Stimulated activated CD4-positive, alpha-beta T cell treated with anti-CD3 and anti-CD28 coated beads, Interleukin-2, amount 100 ng/mL, for 48 hours (primary cell): Measurements from ENCODE around the gene SYDE1.
A peak's percentile ranks its signal among the peaks of the same experiment; 100 is the strongest.
"Not testable (repeated sequence)": the region's sequence is repeated elsewhere in the genome, so short reads cannot be mapped to it uniquely, and the experiment has no call there.

Experiments
- DNase-seq, 2 donors: peaks; one replicate each; pipeline ENCODE4 v3.0.0-alpha.2; 2020

SYDE1 gene

GRCh38 chr19:15107061-15108010, at the start of gene SYDE1:
TSS of gene SYDE1 (plus strand) at chr19:15107401. CDS start at chr19:15107434, 33 bp downstream.
- DNase-seq = peak in 1 of 2 donors; percentile 40

GRCh38 chr19:15062036-15062435, 45.2 kb upstream of the SYDE1 start:
- no peak for DNase-seq

GRCh38 chr19:15070386-15070785, 36.8 kb upstream of the SYDE1 start:
- not testable (repeated sequence) for DNase-seq

GRCh38 chr19:15072930-15073647, 34.1 kb upstream of the SYDE1 start:
- DNase-seq = no peak

GRCh38 chr19:15074371-15074770, 32.8 kb upstream of the SYDE1 start:
- DNase-seq = no peak

- DNase-seq = no peak
Observed at GRCh38 chr19:15075806-15076205, 31.4 kb upstream of the SYDE1 start.

GRCh38 chr19:15080002-15080401, 27.2 kb upstream of the SYDE1 start:
- DNase-seq = not testable (repeated sequence)

- DNase-seq = no peak
Observed at GRCh38 chr19:15081911-15082310, 25.3 kb upstream of the SYDE1 start, which contains the start of gene OR1I1. TSS of gene OR1I1 (plus strand) at chr19:15082211. CDS start at chr19:15087066, 4,855 bp downstream.

- DNase-seq = no peak
Observed at GRCh38 chr19:15087182-15087581, 20.0 kb upstream of the SYDE1 start.

GRCh38 chr19:15091918-15092753, 15.1 kb upstream of the SYDE1 start:
- peak; percentile 44 to 52 for DNase-seq

- no peak for DNase-seq
Observed at GRCh38 chr19:15093001-15093400, 14.2 kb upstream of the SYDE1 start.

GRCh38 chr19:15096223-15096622, 11.0 kb upstream of the SYDE1 start:
- no peak for DNase-seq

- DNase-seq = not testable (repeated sequence)
Observed at GRCh38 chr19:15097980-15098379, 9.2 kb upstream of the SYDE1 start.

- no peak for DNase-seq
Observed at GRCh38 chr19:15098460-15098859, 8.7 kb upstream of the SYDE1 start.

GRCh38 chr19:15099017-15099582, 8.1 kb upstream of the SYDE1 start:
- no peak for DNase-seq

- peak; percentile 57 to 59 for DNase-seq
Observed at GRCh38 chr19:15101479-15102082, 5.6 kb upstream of the SYDE1 start.

GRCh38 chr19:15104003-15104402, 3.2 kb upstream of the SYDE1 start:
- no peak for DNase-seq

GRCh38 chr19:15104411-15104810, 2.8 kb upstream of the SYDE1 start:
- no peak for DNase-seq

- DNase-seq = no peak
Observed at GRCh38 chr19:15105044-15105443, 2.2 kb upstream of the SYDE1 start.

- DNase-seq = no peak
Observed at GRCh38 chr19:15108145-15108844, 1.1 kb downstream of the SYDE1 start.
